HG03139 (cell line): ENCODE data around the gene ANKRD65.
"Not testable (repeated sequence)": the region's sequence is repeated elsewhere in the genome, so short reads cannot be mapped to it uniquely, and the experiment has no call there.

Source experiments
- ATAC-seq: cut with Tn5 transposase; IDR thresholded peaks from one replicate; pipeline ENCODE4 v1.9.1; 2021; ENCODE audit not compliant: unreplicated experiment

The ANKRD65 gene

GRCh38 chr1:1430992-1431844, 10.1 kb upstream of the ANKRD65 start:
- ATAC-seq = no peak

- no peak for ATAC-seq
Observed at GRCh38 chr1:1430114-1430982, 9.3 kb upstream of the ANKRD65 start.

GRCh38 chr1:1429671-1430073, 8.6 kb upstream of the ANKRD65 start:
- no peak for ATAC-seq

DNA sequence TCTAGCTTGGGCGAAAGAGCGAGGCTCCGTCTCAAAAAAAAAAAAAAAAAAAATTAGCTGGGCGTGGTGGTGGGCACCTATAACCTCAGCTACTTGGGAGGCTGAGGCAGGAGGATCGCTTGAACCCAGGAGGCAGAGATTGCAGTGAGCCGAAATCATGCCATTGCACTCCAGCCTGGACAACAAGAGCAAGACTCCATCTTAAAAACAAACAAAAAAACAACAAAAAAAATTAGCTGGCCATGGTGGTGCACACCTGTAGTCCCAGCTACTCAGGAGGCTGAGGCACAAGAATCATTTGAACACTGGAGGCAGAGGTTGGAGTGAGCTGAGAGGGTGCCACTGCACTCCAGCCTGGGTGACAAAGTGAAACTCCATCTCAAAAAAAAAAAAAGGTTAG, 7.9 kb upstream of the ANKRD65 start:
- not testable (repeated sequence) for ATAC-seq

- ATAC-seq = no peak
Observed at GRCh38 chr1:1428174-1428573, 7.1 kb upstream of the ANKRD65 start.

GRCh38 chr1:1427820-1428148, 6.7 kb upstream of the ANKRD65 start:
- ATAC-seq = no peak

DNA sequence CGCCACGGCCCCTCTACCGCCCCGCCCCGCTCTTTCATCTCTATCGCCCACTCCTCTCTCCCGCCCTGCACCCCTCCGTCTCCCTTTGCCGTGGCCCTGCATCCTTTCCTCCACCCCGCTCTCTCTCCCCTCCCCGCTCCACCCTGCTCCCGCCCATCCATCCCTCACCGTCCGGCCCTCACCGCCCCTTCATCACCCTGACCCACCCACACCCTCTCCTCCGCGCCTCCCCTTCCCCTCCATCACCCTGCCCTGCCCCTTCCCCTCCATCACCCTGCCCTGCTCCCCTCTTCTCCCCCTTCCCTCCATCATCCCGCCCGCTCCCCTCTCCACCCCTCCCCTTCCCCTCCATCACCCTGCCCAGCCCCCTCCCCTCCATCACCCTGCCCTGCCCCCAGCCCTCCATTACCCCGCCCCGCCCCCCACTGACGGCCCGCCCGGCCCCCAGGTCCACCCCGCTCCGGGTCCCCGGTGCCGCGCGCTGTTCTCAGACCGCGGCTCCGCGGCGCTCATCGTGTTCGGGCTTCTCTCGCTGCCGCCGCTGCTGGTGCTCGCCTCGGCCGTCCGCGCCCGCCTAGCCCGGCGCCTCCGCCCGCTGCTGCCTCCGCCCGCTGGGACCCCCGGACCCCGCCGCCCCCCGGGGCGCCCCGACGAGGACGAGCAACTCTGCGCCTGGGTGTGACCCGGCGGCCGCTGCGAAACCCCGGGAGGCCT, 6.2 kb upstream of the ANKRD65 start:
- ATAC-seq = no peak

DNA sequence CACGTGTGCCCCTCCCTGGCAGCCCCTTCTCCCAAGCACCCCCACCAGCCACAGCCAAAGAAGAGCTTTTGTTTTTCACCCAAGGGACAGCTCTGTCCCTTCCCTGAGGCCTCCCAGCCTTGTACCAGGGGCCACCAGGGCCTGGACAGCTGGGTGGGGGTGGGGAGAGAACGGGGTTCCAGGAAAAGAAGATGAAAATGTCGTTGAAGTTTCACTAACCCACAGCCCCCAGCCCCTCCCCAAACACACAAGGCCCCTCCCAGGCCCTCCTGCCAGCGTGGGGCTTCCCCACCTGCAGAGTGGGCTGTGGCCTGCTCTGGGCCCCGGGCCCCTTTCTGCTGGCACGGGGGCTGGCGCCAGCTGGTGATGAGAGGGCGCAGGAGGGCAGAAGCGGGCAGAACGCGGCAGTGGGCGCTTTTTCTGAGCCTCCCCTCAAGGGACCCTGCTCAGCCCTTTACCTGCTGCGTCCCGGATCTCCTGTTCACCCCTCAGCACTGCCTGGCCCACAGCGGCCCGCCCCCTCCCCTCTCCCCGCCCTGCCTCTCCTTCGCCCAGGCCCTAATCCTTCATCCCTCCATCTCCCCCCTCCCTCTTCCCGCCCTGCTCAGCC, 5.5 kb upstream of the ANKRD65 start:
- ATAC-seq = no peak

GRCh38 chr1:1425753-1426495, 4.8 kb upstream of the ANKRD65 start:
- ATAC-seq = no peak

DNA sequence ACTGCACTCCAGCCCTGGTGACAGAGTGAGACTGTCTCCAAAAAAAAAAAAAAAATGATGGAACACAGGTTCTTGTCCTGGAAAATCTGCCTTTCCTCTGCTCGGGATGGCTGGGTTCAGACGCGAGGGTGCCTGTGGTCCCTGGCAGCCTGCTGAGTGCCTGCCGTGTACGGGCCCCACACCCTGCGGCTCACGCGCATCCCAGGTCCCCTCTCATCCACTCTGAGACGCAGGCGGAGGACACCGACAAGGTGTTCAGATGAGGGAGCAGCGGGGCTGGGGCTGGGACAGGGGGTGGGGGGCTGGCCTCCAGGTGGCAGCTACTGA, 4.3 kb upstream of the ANKRD65 start:
- ATAC-seq = no peak

- ATAC-seq = no peak
Observed at GRCh38 chr1:1424707-1425106, 3.6 kb upstream of the ANKRD65 start.

DNA sequence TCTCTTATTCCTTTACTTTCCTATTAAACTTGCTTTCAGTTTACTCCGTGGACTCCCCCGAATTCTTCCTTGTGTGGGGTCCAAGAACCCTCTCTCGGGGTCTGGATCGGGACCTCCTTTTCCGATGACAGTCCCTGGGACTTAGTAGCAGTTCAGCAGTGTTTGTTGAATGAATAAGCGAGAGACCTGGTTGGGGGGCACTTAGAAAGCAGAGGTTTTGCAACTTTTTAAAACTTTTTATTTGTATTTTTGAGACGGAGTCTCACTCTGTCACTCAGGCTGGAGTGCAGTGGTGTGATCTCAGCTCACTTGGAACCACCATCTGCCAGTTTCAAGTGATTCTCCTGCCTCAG, 2.1 kb upstream of the ANKRD65 start:
- ATAC-seq = no peak

- ATAC-seq = no peak
Observed at GRCh38 chr1:1422465-1423244, 1.6 kb upstream of the ANKRD65 start.

- ATAC-seq = no peak
Observed at GRCh38 chr1:1421907-1422464, 910 bp upstream of the ANKRD65 start.

GRCh38 chr1:1420654-1421141, 378 bp downstream of the ANKRD65 start:
- ATAC-seq = no peak

GRCh38 chr1:1419813-1420653, 1.0 kb downstream of the ANKRD65 start:
- no peak for ATAC-seq

DNA sequence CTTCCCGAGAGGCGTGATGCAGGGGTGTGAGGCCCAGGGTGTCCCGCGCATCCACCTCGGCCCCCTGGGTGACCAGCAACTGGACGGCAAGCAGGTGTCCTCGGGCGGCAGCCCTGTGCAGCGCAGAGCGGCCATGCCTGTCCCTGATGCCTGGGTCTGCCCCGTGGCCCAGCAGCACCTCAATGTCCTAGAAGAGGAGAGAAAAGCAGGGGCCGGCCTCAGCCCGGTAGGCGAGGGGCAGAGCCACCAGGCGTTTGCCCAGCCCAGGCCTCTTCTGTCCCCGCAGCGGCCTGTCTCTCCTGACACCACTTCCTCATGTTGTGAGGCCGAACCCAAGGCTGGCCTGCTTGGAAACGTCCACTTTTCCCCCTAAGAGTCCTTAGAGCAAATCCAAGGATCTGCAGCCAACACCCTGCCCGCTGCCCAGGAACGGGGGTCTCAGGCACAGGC, 1.7 kb downstream of the ANKRD65 start:
- no peak for ATAC-seq
